ENCODE results near the gene ITFG2. TPM values are rescaled to one million over a fixed set of nuclear protein-coding genes. Genes with fewer than 3 reads are reported as not detected.

ITFG2 gene
- total and polyA plus RNA-seq, 2 of the 13 experiments (the other 11 are each of a cell fraction or from before 2014, with no cell fraction given): 14.8 to 15.5 TPM

DNA sequence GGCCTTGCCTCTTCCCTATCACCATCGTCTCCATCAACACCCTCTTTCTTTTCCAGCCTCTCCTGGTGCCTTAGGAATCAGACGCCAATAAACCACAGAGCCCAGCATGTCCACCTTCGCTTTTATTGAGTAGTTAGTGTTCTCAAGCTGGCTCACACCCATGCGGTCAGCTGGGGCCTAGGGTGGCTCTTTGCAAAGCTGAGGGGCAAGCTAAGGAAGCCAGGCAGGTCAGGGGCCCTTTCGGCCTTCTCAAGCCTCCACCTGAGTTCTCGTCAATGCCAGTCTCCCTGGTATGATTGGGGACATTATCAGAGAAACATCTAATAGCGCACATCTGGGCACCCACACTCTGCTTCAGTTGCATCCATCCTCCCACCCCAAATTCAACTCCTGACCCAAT, 45.1 kb downstream of the ITFG2 start:
- peaks cover 6 to 36% of the 10 kb centered on the region in 2 experiments for H3K36me3 ChIP-seq (replicated peaks in 1 of 2; ENCODE audit: control insufficient read depth in 1 of 2, insufficient read depth in 2 of 2, low read length in 2 of 2)
- in situ Hi-C loops (cut with HindIII; ENCODE audit: extremely low pct_ligation_motif_present, low pct_unique_long_range_greater_than_20kb): no loop called here
- no peak overlapping the region for H3K9ac ChIP-seq (ENCODE audit: insufficient read depth, low read depth, low read length)
- no peak overlapping the region for H3K4me3 ChIP-seq (replicated peaks in 1 of 3; ENCODE audit: insufficient read depth in 1 of 3, low read depth in 2 of 3, low read length in 3 of 3)
- no peak overlapping the region for H3K4me2 ChIP-seq (ENCODE audit: low read depth, low read length)
- no peaks in the 10 kb centered on the region for H4K20me1 ChIP-seq (ENCODE audit: insufficient read depth, low read length)
- no peak for ATAC-seq
- intact Hi-C loops (cut with micrococcal nuclease; ENCODE audit: unreplicated experiment): no loop called here
- H2AFZ ChIP-seq (ENCODE audit: low read length): no peak overlapping the region
- H3K79me2 ChIP-seq (ENCODE audit: insufficient read depth, low read length): no peaks in the 10 kb centered on the region
- no peak overlapping the region for H3K27ac ChIP-seq (ENCODE audit: extremely low read length, insufficient read depth, low read length)
- CTCF ChIA-PET (ENCODE audit: low intra/inter-chr PET ratio, low total read pairs): no interaction called here
- POLR2A ChIA-PET: no interaction called here
- no peak for DNase-seq (ENCODE audit: low spot score)
- TF ChIP-seq POLR2A (IDR thresholded peaks at IDR 0.05; ENCODE audit: insufficient read depth in 1 of 2, low read depth in 2 of 2, low read length in 2 of 2) (peak in 1 of 2 experiments; percentile 9; a peak in 1 of 4 replicates), USF2 (IDR thresholded peaks at IDR 0.05; ENCODE audit: low read depth, low read length) (no peak), USF2 (CRISPR knock-in tag; IDR thresholded peaks at IDR 0.05; ENCODE audit: borderline replicate concordance) (no peak), PHF20 (CRISPR knock-in tag; IDR thresholded peaks at IDR 0.05) (no peak), RBM22 (optimal IDR thresholded peaks at IDR 0.05; ENCODE audit: low read length) (peak; percentile 62)
- no peak for FAIRE-seq
- BruUV-seq (replicated peaks): no TSS peak
- peaks cover 12% of the 10 kb centered on the region for H3K4me1 ChIP-seq (ENCODE audit: insufficient read depth, low read length)
- WGBS (ENCODE audit: low lambda C conversion rate): 99% methylated on average over 7 of the region's 7 CpGs
- no peaks in the 10 kb centered on the region for H3K27me3 ChIP-seq (ENCODE audit: control insufficient read depth in 1 of 2, insufficient read depth in 2 of 2, low read length in 2 of 2)
- H3K9me3 ChIP-seq (ENCODE audit: low read length): no peaks in the 10 kb centered on the region

DNA sequence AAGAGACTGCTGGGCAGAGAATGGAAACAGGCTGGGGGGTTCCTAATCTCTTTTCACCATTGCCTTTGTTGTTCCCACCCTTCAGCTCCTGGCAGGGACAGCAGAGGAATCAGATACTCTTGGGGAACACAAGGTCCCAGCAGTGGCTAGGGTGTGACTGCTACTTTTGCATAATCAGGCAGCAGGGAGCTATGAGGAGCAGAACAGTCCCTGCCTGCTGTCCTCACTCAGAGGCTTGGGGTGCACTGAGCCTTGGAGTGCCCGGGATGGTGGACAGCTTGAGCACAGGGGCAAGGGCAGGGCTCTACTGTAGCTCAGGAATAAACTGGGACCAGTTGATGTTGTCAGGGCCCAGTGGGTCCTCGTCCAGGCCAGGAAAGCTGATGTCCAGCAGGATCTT, 45.9 kb downstream of the ITFG2 start:
- H3K4me1 ChIP-seq (ENCODE audit: insufficient read depth, low read length): peaks cover 12% of the 10 kb centered on the region
- TF ChIP-seq POLR2AphosphoS5 (IDR thresholded peaks at IDR 0.05; ENCODE audit: low read depth, low read length) (0 out of 2 replicates have a peak, but pooled peaks have one; percentile 37), GATAD1 (CRISPR knock-in tag; IDR thresholded peaks at IDR 0.05) (no peak)
- no CpG with 5 or more reads among the region's 2 CpGs for WGBS (ENCODE audit: low lambda C conversion rate)
- FAIRE-seq (no peak), DNase-seq (ENCODE audit: low spot score) (no peak), ATAC-seq (no peak)
- no peak overlapping the region for H2AFZ ChIP-seq (ENCODE audit: low read length)
- no peaks in the 10 kb centered on the region for H3K27me3 ChIP-seq (ENCODE audit: control insufficient read depth in 1 of 2, insufficient read depth in 2 of 2, low read length in 2 of 2)
- no peaks in the 10 kb centered on the region for H3K79me2 ChIP-seq (ENCODE audit: insufficient read depth, low read length)
- intact Hi-C loops (cut with micrococcal nuclease; ENCODE audit: unreplicated experiment): no loop called here
- peaks cover 8 to 43% of the 10 kb centered on the region in 2 experiments for H3K36me3 ChIP-seq (replicated peaks in 1 of 2; ENCODE audit: control insufficient read depth in 1 of 2, insufficient read depth in 2 of 2, low read length in 2 of 2)
- no peaks in the 10 kb centered on the region for H3K9me3 ChIP-seq (ENCODE audit: low read length)
- H3K27ac ChIP-seq (ENCODE audit: extremely low read length, insufficient read depth, low read length): no peak overlapping the region
- in situ Hi-C loops (cut with HindIII; ENCODE audit: extremely low pct_ligation_motif_present, low pct_unique_long_range_greater_than_20kb): no loop called here
- H4K20me1 ChIP-seq (ENCODE audit: insufficient read depth, low read length): no peaks in the 10 kb centered on the region
- no peak overlapping the region for H3K4me3 ChIP-seq (replicated peaks in 1 of 3; ENCODE audit: insufficient read depth in 1 of 3, low read depth in 2 of 3, low read length in 3 of 3)
- no peak overlapping the region for H3K4me2 ChIP-seq (ENCODE audit: low read depth, low read length)
- POLR2A ChIA-PET: no interaction called here
- BruUV-seq (replicated peaks): no TSS peak
- CTCF ChIA-PET (ENCODE audit: low intra/inter-chr PET ratio, low total read pairs): no interaction called here
- no peak overlapping the region for H3K9ac ChIP-seq (ENCODE audit: insufficient read depth, low read depth, low read length)
